GM12864 (cell line): Measurements from ENCODE around the gene SGK1.

ENCODE experiments used
- DNase-seq: peaks from one replicate; pipeline ENCODE4 v3.0.0-alpha.2; 2011; ENCODE audit warnings: low read depth
- H3K4me3 ChIP-seq: 2 replicates; pipeline ENCODE4 v1.5.1; 2011; ENCODE audit warnings: mild to moderate bottlenecking, low read depth, low read length, control low read depth
- TF ChIP-seq, protein P1 (sequence below): IDR thresholded peaks from 2 replicates; pipeline ENCODE4 v1.5.1; 2011; ENCODE audit warnings: low read depth, mild to moderate bottlenecking, moderate library complexity, low read length, control low read depth, inconsistent platforms; ENCODE audit errors: missing control alignments

Gene SGK1

DNA sequence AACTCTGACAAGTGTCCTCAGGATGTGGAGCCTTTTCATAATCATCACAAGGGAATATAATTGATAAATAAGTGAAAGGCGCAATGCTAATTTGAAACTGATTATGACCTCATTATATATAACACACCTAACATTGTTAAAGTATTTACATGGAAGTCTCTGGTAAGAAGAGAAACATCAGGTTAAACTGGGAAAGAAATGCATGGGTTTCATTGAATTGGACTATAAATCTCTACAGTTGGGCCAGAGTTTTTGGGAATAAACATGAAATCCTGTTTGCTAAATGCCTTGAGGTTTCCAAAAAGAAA, 1.0 kb upstream of the SGK1 start:
- no peak overlapping the region for H3K4me3 ChIP-seq
- TF ChIP-seq, protein P1, sequence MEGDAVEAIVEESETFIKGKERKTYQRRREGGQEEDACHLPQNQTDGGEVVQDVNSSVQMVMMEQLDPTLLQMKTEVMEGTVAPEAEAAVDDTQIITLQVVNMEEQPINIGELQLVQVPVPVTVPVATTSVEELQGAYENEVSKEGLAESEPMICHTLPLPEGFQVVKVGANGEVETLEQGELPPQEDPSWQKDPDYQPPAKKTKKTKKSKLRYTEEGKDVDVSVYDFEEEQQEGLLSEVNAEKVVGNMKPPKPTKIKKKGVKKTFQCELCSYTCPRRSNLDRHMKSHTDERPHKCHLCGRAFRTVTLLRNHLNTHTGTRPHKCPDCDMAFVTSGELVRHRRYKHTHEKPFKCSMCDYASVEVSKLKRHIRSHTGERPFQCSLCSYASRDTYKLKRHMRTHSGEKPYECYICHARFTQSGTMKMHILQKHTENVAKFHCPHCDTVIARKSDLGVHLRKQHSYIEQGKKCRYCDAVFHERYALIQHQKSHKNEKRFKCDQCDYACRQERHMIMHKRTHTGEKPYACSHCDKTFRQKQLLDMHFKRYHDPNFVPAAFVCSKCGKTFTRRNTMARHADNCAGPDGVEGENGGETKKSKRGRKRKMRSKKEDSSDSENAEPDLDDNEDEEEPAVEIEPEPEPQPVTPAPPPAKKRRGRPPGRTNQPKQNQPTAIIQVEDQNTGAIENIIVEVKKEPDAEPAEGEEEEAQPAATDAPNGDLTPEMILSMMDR: no peak
- no peak for DNase-seq

DNA sequence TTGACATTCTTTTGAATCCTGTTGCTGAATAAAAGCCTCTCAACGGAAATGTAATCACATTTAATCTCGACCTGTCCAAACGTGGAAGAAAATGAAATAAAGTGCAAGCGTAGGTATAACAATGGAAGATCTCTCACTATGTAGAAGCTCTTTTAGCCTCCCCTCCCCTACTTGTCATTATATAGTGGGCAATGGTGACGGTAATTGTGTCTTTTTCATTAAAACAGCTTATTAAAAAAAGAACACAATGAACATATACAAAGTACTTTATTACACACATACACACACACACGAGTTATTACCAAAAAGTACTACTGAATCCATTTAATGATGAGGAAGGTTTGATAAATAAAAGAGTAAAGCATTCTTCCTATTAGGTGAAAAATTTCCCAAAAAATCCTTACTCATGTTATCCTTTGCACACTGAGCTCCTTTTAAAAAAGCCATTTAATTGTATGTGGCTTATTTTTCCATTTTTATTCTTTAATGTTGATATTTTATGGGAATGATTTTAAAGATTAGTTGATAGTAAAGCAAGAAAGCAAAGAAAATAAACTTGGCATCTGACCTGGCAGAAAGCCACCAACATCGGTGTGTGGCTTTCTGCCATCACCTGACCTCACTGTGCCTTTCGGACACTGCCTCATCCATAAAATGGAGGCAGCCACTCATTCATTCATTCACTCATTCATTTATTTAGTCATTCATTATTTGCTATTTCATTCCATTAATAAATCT, 493 bp upstream of the SGK1 start:
- no peak for DNase-seq
- TF ChIP-seq, protein P1: no peak
- no peak overlapping the region for H3K4me3 ChIP-seq

DNA sequence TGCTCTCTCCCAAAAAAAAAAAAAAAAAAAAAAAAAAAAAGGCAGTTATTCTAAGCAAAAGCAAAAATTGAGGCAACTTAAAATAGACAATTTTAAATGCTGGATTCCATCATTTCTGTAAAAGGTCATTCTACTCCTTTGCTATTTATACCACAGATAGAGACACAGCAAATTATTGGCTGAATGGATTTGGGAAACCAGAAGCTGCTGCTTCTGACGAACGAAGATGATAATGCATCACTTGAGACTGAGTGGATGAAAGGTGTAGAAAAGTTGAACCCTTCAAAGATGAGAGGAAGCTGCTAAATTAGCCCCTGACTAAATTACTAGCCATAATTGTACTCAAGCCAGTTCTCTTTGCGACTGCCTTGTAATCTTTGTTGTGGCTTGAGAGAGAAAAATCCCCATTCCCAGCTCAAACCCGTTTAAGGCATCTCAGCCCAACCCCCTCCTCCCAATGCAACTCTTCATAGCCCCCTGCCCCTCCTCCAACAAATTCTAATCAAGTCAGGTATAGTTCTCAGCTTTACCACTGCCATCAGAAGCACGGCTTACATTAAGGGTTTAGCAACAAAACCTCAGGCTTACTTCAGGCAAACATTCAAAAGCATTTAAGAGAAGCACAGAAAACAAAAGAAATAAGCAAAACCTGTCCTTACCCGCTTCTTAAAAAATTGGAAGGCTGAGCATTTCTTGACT, 1.0 kb downstream of the SGK1 start:
- no peak for DNase-seq
- peak overlapping the region; percentile 58; the same call in 1 of the 2 replicates for H3K4me3 ChIP-seq
- TF ChIP-seq, protein P1: no peak

DNA sequence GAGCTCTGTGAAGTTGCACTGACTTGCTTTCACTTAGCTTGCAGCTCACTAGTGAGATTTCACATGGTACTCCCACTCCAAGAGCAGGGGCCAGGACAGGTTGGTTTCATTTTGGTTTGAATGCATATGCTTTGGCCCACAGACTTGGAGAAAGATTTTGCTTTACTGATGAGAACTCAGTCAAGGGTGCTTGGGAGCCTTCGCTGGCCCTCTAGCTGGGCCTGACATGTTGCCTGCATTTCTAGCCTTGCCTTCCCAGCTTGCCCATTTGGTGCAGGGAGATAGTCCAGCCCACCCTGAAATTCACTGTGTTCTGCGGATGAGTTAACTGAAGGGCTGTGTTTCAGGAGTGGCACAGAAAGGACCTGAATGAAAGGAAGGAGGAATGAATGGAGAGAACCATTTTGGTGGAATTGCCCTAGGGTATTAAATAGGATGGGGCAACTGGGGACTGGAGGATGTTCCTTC, 1.9 kb downstream of the SGK1 start:
- H3K4me3 ChIP-seq: no peak overlapping the region
- TF ChIP-seq, protein P1: no peak
- no peak for DNase-seq

DNA sequence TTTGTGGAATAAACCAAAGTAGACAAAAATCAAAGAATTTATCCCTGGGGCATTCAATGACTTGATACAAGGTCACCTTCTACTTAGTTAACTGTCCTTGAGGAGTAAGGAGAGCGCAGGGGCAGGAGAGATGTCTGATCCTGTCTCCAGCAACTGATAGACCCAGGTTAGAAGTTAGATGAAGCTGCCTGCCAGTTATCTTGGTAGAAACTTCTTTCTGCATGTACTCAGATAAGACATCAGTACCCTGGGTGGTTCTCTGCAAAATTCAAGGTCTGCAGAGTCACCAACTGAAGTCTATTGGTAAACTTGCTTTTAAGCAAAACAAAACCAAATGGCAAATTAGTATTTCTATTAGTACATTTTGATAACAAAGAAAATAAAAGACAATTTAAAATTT, 2.7 kb downstream of the SGK1 start:
- TF ChIP-seq, protein P1: no peak
- no peak for DNase-seq
- no peak overlapping the region for H3K4me3 ChIP-seq

DNA sequence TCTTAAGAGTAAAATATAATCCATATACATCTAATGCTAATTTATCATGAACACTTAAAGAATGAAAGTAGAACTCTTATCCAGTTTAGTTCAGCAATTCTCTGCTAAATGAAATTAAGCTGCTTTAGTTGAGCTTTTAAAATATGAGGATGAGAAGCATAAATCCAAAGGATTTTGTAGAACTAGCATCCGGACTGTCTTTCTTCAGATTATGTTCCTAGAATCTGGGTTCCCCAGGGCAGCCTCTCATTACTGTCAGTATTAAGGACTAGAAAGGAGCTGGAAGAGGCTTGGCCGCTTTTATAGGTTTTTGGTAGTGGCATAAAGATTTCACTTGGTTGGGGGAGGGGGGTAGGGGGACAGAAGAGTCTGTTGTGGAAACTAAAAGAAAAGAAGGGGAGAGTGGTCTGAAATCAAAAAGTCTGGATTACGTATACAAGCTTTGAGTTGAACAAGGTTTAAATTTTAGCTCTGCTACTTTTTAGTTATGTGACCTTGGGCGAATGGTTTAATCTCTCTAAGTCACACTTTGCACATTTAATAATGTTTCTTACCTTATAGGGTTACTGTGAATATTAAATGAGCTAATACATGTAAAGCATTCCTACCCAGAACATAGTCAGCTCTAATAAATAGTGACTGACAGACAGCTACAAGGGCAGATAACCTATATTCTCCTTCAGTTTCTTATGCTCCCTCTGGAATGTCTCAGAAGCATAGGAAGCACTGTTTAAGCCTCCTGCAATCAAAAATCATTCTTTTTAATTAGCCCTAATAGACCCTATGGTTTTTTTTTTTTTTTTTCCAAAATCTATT, 3.7 kb downstream of the SGK1 start:
- H3K4me3 ChIP-seq: no peak overlapping the region
- DNase-seq: no peak
- TF ChIP-seq, protein P1: no peak
